ENCODE measurements around the gene C9orf40. TPM values are rescaled to one million over a fixed set of nuclear protein-coding genes. Genes with fewer than 3 reads are reported as not detected.

C9orf40 gene
- polyA plus RNA-seq, 1 of the 3 experiments (the other 2 are of a cell fraction), result 2.0 TPM

- Histone ChIP-seq H3K4me2 (no peak overlapping the region), H4K20me1 (ENCODE audit: insufficient read depth) (no peaks in the 10 kb centered on the region), H3K27ac (ENCODE audit: low read depth in 2 of 2, low read length in 1 of 2) (no peak overlapping the region), H3F3A (replicated peaks; ENCODE audit: insufficient read depth) (no peaks in the 10 kb centered on the region), H3K27me3 (ENCODE audit: insufficient read depth) (no peaks in the 10 kb centered on the region), H3K9me3 (no peaks in the 10 kb centered on the region), H2AFZ (ENCODE audit: low read depth) (no peak overlapping the region), H3K9ac (no peak overlapping the region), H3K36me3 (replicated peaks in 1 of 2; ENCODE audit: control insufficient read depth in 1 of 2, insufficient read depth in 2 of 2, low read length in 1 of 2) (no peaks in the 10 kb centered on the region), H3K9me2 (no peaks in the 10 kb centered on the region), H3K79me2 (ENCODE audit: insufficient read depth) (no peaks in the 10 kb centered on the region), H3K4me1 (ENCODE audit: control insufficient read depth in 1 of 2, insufficient read depth in 2 of 2, low read depth in 1 of 2, low read length in 1 of 2) (no peaks in the 10 kb centered on the region), H3K4me3 (ENCODE audit: low read depth in 2 of 2, low read length in 1 of 2) (no peak overlapping the region)
- DNase-seq, result no peak
- TF ChIP-seq RFX5 (IDR thresholded peaks at IDR 0.05; ENCODE audit: low read length) (no peak), TEAD4 (IDR thresholded peaks at IDR 0.05; ENCODE audit: borderline replicate concordance, insufficient read depth) (no peak), FOXM1 (IDR thresholded peaks at IDR 0.05; ENCODE audit: low read depth) (no peak), MEF2A (IDR thresholded peaks at IDR 0.05; ENCODE audit: borderline replicate concordance, low read depth) (no peak), CHD2 (IDR thresholded peaks at IDR 0.05; ENCODE audit: low read length, partially characterized antibody) (no peak), TAF1 (IDR thresholded peaks at IDR 0.05; ENCODE audit: borderline replicate concordance, low read depth, low read length) (no peak), EP300 (IDR thresholded peaks at IDR 0.05; ENCODE audit: borderline replicate concordance in 1 of 2, low read depth in 1 of 2, low read length in 1 of 2) (no peak), TCF12 (IDR thresholded peaks at IDR 0.05) (no peak), NFIC (IDR thresholded peaks at IDR 0.05; ENCODE audit: borderline replicate concordance) (no peak), NRF1 (IDR thresholded peaks at IDR 0.05; ENCODE audit: low read depth, low read length) (no peak), YY1 (IDR thresholded peaks at IDR 0.05; ENCODE audit: low read depth) (no peak), RCOR1 (IDR thresholded peaks at IDR 0.05; ENCODE audit: low read length) (no peak), RAD21 (IDR thresholded peaks at IDR 0.05; ENCODE audit: low read length) (no peak)
- TF ChIP-seq, protein P1, sequence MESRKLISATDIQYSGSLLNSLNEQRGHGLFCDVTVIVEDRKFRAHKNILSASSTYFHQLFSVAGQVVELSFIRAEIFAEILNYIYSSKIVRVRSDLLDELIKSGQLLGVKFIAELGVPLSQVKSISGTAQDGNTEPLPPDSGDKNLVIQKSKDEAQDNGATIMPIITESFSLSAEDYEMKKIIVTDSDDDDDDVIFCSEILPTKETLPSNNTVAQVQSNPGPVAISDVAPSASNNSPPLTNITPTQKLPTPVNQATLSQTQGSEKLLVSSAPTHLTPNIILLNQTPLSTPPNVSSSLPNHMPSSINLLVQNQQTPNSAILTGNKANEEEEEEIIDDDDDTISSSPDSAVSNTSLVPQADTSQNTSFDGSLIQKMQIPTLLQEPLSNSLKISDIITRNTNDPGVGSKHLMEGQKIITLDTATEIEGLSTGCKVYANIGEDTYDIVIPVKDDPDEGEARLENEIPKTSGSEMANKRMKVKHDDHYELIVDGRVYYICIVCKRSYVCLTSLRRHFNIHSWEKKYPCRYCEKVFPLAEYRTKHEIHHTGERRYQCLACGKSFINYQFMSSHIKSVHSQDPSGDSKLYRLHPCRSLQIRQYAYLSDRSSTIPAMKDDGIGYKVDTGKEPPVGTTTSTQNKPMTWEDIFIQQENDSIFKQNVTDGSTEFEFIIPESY (IDR thresholded peaks at IDR 0.05; ENCODE audit: borderline replicate concordance, low read depth), result no peak
- ChIA-PET POLR2A (no interaction called here), CTCF (interaction anchor here (1.8 kb wide), 1 partner anchor 147 kb away, joined by 4 read pairs; no protein-coding TSS in a partner anchor)
- 17% methylated on average over 3 of the region's 3 CpGs for WGBS (ENCODE audit: low lambda C conversion rate)
Observed at GRCh38 chr9:74920944-74921626, 31.6 kb downstream of the C9orf40 start.

- no peaks in the 10 kb centered on the region for H3K9me2 ChIP-seq
- H3K79me2 ChIP-seq (ENCODE audit: insufficient read depth), result no peaks in the 10 kb centered on the region
- H3K9me3 ChIP-seq, result no peaks in the 10 kb centered on the region
- H3K4me1 ChIP-seq (ENCODE audit: control insufficient read depth in 1 of 2, insufficient read depth in 2 of 2, low read depth in 1 of 2, low read length in 1 of 2), result no peaks in the 10 kb centered on the region
- H3K27me3 ChIP-seq (ENCODE audit: insufficient read depth), result no peaks in the 10 kb centered on the region; the same call in 1 of the 2 replicates
- H3K36me3 ChIP-seq (replicated peaks in 1 of 2; ENCODE audit: control insufficient read depth in 1 of 2, insufficient read depth in 2 of 2, low read length in 1 of 2), result no peaks in the 10 kb centered on the region
- no peak overlapping the region for H3K4me3 ChIP-seq (ENCODE audit: low read depth in 2 of 2, low read length in 1 of 2)
- no peak overlapping the region for H3K27ac ChIP-seq (ENCODE audit: low read depth in 2 of 2, low read length in 1 of 2)
- no CpG with 5 or more reads among the region's 2 CpGs for WGBS (ENCODE audit: low lambda C conversion rate)
- H3F3A ChIP-seq (replicated peaks; ENCODE audit: insufficient read depth), result no peaks in the 10 kb centered on the region
- ChIA-PET POLR2A (no interaction called here), CTCF (no interaction called here)
- H3K9ac ChIP-seq, result no peak overlapping the region
- DNase-seq, result no peak
- H3K4me2 ChIP-seq, result no peak overlapping the region
- no peaks in the 10 kb centered on the region for H4K20me1 ChIP-seq (ENCODE audit: insufficient read depth)
- H2AFZ ChIP-seq (ENCODE audit: low read depth), result no peak overlapping the region
- TF ChIP-seq REST (IDR thresholded peaks at IDR 0.05; ENCODE audit: low read depth, low read length) (no peak), CHD2 (IDR thresholded peaks at IDR 0.05; ENCODE audit: low read length, partially characterized antibody) (no peak), RCOR1 (IDR thresholded peaks at IDR 0.05; ENCODE audit: low read length) (no peak), TAF1 (IDR thresholded peaks at IDR 0.05; ENCODE audit: borderline replicate concordance, low read depth, low read length) (no peak), TEAD4 (IDR thresholded peaks at IDR 0.05; ENCODE audit: borderline replicate concordance, insufficient read depth) (no peak), RXRA (IDR thresholded peaks at IDR 0.05; ENCODE audit: borderline replicate concordance, low read depth) (no peak), EZH2phosphoT487 (IDR thresholded peaks at IDR 0.05; ENCODE audit: borderline replicate concordance, low read depth) (no peak), FOXM1 (IDR thresholded peaks at IDR 0.05; ENCODE audit: low read depth) (no peak), CTCF (IDR thresholded peaks at IDR 0.05) (no peak), SMC3 (IDR thresholded peaks at IDR 0.05; ENCODE audit: low read depth, low read length) (no peak), GATA2 (CRISPR knock-in tag; IDR thresholded peaks at IDR 0.05) (no peak), NRF1 (IDR thresholded peaks at IDR 0.05; ENCODE audit: low read depth, low read length) (no peak)
Observed at GRCh38 chr9:74910036-74910435, 42.7 kb downstream of the C9orf40 start.

All from SK-N-SH (cell line).